HG03565 (cell line): ENCODE measurements around the gene SCAMP2.
"Not testable (repeated sequence)": the region's sequence is repeated elsewhere in the genome, so short reads cannot be mapped to it uniquely, and the experiment has no call there.

Source experiments
- ATAC-seq: cut with Tn5 transposase; IDR thresholded peaks from one replicate; pipeline ENCODE4 v1.9.1; 2021; ENCODE audit warnings: mild to moderate bottlenecking, moderate library complexity; ENCODE audit not compliant: unreplicated experiment

Gene SCAMP2

DNA sequence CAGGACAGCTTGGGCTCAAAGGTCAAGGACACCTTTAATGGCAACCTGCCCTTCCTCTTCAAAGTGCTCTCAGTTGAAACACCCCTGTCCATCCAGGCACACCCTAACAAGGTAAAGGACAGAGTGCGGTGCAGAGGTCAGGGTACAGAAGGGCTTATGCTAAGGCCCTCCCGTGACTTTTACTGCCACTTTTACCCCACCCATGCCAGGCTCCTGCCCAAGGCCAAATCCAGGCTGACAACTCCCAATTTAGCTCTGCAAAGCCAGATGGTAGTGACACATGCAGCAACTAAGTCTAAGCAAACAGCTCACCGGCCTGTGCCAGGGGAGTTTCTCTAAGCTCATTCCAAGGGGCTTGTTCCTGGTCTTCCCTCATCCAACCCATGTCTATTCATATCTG lies 18.3 kb upstream of the SCAMP2 start:
- no peak for ATAC-seq

GRCh38 chr15:74890665-74890960 lies 17.4 kb upstream of the SCAMP2 start:
- no peak for ATAC-seq

DNA sequence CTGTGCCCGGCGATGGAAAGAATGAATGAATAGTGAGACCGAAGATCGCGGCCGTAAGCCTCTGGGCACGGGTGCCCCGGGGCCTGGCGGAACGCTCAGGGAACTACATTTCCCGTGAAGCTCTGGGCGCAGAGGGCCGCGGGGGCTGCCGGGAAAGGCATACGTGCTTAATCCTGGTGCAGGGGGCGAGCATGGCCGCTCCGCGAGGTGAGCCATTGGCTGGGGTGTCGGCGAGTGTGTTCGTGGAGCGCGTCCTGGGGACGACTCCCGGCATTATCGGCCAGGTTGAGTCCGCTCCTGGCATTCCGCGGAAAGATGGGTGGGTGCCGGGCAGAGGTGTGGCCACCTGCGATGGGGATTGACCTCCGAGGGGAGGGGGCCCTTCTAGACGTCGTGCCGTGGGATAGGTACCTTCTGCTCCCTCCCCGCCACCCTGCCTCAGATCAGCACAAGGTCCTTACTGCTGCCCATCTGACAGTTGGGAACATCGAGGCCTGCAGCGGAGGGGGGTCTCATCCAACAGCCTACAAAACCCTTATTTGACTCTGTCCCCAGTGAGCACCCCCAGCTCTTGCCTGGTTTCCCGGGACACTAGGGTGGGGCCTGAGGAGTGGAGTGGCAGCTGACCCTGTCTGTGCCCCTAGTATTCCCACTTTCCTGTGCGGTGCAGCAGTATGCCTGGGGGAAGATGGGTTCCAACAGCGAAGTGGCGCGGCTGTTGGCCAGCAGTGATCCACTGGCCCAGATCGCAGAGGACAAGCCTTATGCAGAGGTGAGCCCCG lies 16.9 kb upstream of the SCAMP2 start, which contains the start of gene MPI:
TSS of gene MPI (plus strand) at position 160 of the 782 bp plus-strand sequence. CDS start at position 192, 32 bp downstream.
- ATAC-seq, result peak; percentile 89

GRCh38 chr15:74889390-74889882 lies 16.3 kb upstream of the SCAMP2 start:
- peak; percentile 16 for ATAC-seq

DNA sequence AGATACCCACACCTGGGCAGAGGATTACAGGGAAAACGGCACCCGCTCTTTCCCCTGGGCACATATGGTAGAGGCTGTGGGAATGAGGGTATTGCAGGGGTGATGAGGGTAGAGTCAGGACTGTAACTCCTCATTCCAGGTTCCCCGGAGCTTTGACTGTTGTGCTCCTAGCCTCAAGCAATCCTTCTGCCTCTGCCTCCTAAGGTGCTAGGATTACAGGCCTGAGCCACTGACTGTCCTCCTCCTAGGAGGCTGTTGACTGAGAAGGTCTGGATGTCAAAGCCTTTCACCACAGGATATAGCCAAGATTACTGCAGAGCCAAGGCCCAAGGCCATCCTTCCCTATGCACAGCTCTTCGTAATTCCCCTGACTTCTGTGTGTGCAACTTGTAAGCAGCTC lies 15.6 kb upstream of the SCAMP2 start:
- ATAC-seq, result no peak

DNA sequence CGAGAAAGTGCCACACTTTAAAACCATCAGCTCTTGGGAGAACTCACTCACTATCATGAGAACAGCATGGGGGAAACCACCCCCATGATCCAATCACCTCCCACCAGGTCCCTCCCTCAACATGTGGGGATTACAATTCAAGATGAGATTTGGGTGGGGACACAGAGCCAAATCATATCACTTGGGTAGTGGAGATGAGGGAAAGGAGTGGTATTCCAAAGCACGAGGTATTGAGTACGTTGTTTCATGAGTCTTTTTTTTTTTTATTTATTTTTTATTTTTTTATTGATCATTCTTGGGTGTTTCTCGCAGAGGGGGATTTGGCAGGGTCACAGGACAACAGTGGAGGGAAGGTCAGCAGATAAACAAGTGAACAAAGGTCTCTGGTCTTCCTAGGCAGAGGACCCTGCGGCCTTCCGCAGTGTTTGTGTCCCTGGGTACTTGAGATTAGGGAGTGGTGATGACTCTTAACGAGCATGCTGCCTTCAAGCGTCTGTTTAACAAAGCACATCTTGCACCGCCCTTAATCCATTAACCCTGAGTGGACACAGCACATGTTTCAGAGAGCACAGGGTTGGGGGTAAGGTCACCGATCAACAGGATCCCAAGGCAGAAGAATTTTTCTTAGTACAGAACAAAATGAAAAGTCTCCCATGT lies 14.5 kb upstream of the SCAMP2 start:
- ATAC-seq, result not testable (repeated sequence)

DNA sequence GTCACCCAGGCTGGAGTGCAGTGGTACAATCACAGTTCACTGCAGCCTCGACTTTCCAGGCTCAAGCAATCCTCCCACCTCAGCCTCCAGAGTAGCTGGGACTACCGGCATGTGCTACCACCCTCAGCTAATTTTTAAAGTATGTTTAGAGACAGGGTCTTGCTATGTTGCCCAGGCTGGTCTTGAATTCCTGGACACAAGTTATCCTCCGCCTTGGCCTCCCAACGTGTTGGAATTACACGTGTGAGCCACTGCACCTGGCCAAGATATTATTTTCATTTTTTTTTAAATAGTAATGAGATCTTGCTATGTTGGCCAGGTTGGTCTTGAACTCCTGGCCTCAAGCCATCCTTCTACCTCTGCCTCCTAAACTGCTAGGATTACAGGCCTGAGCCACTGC lies 12.3 kb upstream of the SCAMP2 start:
- ATAC-seq, result no peak

DNA sequence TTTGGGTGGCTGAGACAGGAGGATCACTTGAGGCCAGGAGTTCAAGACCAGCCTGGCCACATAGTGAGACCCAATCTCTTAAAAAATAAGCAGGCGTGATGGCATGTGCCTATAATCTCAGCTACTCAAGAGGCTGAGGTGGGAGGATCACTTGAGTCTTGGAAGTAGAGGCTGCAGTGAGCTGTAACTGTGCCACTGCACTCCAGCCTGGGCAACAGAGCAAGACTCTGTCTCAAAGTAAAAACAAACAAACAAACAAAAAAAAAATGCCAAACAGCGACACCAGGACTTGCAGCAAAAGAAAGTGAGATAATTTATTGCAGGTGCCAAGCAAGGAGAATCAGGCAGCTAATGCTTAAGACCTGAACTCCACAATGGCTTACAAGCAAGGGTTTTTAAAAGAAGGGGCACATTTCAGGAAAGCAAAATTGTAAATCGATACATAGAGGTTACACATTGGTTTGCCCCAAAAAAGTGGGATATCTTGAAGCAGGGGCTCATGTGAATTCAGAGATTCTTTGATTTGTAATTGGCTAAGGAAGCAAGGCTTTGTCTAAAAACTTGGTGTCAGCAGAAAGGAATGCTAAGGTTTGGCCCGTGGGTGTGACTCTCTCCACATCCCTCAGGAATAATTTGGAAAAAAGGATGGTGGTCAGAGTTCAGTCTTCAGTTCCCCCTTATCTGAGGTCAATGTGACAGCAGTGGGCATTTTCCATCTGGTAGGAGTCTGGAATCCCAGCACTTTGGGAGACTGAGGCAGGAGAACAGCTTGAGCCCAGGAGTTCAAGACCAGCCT lies 11.5 kb upstream of the SCAMP2 start:
- ATAC-seq, result no peak

- ATAC-seq, result no peak
Observed at GRCh38 chr15:74882528-74882927, 9.4 kb upstream of the SCAMP2 start.

- no peak for ATAC-seq
Observed at GRCh38 chr15:74878273-74878672, 5.1 kb upstream of the SCAMP2 start.

- ATAC-seq, result peak; percentile 1
Observed at GRCh38 chr15:74873756-74874424, 725 bp upstream of the SCAMP2 start.

GRCh38 chr15:74872702-74873035 lies 496 bp downstream of the SCAMP2 start:
- no peak for ATAC-seq

DNA sequence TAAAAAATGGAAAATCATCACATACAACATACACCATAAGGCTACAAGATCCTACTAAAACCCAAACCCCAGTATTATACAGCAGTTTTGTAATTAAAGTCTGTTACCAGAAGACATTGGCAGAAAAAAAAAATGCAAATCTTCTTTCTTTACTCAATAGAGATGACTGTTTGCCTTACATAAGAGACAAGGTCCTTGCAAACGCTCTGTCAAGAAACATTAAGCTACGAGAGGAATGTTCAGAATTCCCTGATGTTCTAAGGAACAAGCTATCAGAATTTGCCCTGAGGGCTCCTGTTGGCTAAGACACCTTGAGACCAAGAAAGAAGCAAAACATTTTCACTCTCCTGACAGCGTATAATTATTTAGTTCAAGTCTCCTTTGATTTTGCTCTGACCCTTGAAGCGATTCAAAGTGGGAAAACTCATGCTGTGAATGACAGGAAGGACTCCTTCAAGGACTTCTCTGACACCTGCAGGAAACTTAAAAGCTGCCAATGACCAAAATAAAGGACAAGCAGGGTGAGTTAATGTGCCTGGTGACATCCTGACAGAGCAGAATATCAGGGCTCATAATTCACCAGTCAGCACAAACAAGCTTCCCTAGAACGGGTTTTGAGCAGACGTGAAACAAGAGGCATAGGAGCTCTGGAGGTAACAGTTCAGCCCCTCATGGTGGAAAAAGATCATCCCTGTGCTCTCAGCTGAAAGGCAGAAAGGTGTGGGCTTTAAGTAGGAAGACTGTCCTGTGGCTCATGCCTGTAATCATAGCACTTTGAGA lies 2.5 kb downstream of the SCAMP2 start:
- ATAC-seq, result no peak

DNA sequence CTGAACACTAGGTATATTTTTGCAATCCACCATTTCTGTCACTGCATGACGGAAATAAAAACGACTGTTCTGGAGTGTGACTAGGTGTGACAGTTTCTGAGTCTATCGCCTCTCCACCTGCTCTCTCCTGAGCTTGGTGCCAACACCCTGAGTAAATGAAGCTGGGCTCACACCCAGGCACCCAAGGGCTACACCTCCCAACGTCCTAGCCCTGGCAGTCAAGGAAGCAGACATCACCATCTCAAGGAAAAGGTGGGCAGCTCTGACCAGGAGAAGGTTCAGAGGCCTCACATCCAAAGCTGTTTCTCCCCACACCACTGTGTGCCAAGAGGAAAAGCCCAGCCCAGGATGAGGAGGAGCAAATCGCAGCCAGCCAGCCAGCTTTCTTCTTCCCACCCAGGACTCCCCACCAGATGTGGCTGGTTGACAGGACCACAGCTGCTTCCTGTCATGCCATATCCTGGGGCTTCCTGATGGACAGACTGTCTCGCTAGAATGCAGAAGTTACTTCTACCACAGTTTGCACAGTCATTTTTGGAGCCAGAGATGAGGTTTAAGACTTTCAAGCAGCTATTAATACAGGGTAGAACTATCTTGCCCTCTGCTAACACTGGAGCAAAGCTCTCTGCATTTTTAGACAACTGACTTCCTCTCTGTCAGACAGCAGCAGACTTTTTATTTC lies 3.3 kb downstream of the SCAMP2 start:
- peak; percentile 44 for ATAC-seq

DNA sequence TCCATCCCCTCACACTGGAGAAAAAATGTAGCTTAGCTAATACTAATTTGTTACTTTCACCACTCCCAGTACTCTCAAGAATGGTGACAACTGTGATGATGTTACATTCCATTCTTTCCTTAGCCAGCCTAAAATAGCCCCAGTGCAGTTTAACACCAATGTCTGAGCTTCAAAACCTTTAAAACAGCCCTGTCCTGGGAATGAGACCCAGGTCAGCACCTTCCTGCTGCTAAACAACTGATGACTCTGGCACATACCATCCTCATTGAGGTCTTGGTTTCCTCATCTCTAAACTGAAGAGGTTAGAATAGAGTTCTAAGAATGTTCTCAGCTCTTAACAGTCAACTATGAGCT lies 3.8 kb downstream of the SCAMP2 start:
- ATAC-seq, result no peak

DNA sequence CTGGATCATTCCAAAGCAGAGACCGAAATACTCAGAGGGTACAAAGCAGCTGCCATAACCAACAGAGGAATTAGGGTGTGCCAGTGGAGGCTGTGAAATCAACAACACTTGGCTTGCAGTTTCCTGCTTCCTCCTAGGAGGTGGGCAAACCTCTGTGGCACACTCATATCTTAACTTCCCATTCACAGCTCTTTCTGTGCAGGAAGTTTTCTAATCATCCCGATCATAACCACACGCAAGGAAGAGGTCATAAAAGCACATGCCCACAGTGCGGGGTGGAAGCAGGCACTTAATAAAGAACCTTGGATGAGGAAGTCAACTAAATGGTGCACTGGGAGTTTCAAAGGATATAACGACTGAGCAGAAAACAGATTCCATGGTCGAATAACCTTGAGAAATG lies 5.1 kb downstream of the SCAMP2 start:
- no peak for ATAC-seq

DNA sequence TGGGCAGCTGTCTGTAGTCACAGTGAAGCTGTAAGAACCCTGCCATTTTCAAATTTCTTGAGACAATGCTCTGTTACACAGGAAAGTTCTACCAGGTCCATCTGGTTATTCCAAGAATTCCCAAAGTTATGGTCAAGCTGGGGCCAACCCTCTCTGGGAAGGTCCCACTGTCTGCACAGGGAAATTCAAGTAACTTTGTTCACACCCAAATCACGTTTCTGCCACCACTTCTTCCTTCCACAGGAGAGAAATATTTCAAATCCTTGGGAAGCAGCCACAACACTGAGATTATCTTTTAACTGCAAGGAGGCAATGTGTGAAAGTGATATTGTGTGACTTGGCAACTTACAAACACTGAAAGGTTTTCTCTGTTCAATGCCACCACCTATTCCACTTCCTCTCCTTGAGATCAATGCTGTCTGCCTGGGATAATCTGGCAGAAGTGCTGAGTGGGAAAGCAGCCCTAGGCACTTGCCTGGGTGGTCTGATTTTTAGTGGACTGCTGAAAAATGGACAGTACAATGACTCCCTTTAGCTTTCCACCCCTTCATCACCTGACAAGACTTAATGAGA lies 5.6 kb downstream of the SCAMP2 start:
- ATAC-seq, result no peak

- ATAC-seq, result no peak
Observed at GRCh38 chr15:74866090-74866489, 7.1 kb downstream of the SCAMP2 start.

GRCh38 chr15:74865316-74865715 lies 7.8 kb downstream of the SCAMP2 start:
- ATAC-seq, result no peak

GRCh38 chr15:74864296-74864695 lies 8.9 kb downstream of the SCAMP2 start:
- ATAC-seq, result no peak
